HG03439 (cell line): Measurements from ENCODE around the gene IQCK.

Experiments used
- ATAC-seq: cut with Tn5 transposase; IDR thresholded peaks from one replicate; pipeline ENCODE4 v1.9.1; 2021; ENCODE audit warnings: mild to moderate bottlenecking, moderate library complexity; ENCODE audit not compliant: unreplicated experiment

IQCK gene

DNA sequence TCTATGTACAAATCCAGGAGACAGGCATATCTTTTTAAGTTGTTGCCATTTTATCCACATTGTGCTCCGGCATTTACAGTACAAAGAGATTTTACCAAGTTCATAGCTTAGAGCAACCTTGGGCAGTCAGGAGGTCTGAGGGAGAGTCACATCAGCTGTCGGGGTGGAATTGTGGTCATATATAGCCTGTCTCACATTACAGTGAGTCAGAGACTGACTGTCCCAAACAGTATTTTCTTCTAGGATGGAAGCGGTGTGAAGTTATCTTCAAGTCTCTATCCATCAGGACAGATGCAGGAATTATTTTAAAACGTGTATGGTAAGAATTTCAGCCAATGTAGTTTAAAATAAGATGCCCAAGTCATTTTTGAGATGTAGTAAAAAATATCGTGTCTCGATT lies 113.6 kb downstream of the IQCK start:
- no peak for ATAC-seq

DNA sequence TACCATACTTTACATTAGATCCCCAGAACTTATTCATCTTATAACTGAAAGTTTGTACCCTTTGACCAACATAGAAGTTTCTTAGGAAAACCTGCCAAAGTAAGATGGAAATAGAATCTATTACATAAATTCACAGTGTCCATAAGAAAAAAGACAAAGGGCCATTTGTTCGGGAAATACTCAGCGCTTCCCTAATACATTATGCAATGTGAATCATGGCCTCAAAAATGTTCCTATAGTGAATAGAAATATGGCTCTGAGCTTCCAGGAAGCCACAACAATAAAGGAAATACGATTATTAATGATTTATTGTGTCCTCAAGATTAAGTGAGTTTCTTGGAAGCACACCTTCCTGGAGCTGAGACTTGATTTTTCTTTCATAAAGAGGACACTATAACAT lies 115.1 kb downstream of the IQCK start:
- no peak for ATAC-seq

DNA sequence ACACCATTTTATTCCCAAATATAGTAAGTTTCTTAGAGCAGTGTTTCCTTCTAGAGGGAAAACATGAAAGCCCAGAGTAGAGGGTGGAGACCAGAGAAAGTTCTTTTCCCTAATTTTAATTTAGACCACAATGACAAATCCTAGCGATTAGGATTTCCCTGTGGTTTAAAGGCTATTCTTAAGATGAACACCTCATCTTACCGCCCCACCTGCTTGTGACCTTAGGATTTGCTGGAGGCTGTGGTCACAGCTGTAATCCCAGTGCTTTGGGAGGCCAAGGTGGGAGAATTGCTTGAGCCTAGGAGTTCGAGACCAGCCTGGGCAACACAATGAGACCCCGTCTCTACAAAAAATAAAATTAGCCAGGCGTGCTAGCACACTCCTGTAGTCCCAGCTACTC lies 115.5 kb downstream of the IQCK start:
- no peak for ATAC-seq

DNA sequence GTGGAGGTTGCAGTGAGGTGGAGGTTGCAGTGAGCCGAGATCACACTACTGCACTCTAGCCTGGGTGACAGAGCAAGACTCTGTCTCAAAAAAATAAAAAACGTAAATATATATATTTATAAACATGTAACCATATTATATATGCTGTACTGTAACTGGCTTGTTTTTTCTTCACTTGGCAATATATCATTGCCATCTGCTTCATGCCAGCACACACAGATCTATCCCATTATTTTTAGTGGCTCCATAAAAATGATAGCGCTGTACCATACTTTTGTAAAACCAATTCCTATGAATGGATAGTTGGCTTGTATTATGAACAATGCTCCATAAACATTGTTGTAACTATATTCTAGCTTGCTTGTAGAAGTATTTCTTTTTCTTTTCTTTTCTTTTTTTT lies 117.1 kb downstream of the IQCK start:
- no peak for ATAC-seq

DNA sequence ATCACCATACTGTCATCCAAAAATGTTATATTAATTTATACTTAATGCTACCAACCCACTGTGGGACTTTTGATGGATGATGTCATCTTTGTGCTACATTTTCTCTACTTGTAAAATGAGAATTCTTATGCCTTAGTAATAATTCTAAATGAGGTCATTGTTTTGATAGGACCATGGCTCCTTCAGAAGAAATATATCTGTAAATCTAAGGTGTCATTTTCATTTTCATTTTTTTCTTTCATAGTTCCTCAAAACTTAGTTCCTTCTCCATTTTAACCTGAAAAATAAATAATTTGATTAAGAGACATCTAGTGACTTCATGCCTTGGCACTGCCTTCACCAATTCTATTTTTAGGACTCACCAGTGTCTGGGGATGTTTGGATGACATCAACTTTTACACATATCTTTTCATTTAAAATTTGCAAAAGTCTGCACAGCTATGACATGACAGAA lies 117.9 kb downstream of the IQCK start:
- no peak for ATAC-seq

DNA sequence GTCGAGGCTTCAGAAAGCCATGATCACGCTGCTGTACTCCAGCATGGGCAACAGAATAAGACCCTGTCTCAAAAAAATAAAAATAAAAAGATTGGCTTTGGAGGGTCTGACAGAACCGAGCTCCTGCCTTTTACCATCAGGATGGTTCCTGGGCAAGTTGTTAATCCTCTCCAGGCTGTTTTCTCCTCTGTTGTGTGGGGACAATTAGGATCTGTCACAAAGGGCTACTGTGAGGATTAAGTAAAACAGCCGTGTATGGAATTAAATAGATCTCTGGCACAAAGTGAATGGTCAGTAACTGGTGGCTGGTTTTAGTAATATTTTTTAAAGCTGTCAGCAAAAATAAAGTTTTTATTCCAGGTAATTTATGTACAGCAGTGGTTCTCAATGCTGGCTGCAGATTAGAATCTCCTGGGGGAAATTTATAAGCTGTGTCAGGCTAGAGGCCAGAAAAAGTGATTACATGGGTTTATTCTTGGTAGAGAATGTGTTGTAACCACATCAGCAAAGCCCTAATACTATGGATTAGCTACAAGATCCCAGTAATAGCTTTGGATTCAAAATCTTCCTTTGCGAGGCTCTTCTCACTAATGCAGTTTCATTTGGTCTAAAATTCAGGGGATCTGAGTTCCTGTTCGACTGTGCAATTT lies 119.4 kb downstream of the IQCK start:
- no peak for ATAC-seq

DNA sequence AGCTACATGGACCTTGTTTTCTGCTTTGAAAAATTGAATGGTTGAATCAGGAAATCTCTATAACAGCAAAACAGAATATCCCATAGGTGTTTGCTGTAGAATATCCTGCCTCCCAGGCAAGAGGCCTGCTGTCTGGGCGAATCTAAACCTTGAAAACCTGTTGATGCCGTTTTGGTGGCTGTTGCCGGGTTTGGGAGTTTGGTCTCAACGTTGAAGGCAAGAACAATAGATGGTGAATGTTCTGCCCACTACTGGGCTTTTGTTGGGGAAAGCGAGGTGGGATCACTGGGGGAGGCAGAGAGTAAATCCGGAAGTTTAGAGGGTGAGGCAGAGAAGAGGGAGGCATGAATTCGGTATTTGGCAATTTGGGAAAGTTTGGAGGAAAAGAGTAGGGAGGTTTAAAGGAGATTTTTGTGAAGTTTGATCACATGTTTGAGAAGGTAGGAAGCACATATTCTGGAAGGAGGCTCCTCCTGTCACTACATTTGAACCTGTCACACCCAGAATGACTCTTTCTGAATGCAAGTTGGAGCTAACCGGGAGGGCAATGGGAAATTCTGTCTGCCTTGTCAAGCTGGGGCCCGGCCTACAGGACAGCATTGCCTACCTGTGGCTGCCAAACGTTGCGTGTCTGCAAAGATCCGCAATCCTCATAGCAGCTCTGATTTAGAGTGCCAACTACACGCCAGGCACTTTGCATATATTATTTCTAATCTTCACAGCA lies 120.1 kb downstream of the IQCK start:
- ATAC-seq, result no peak

DNA sequence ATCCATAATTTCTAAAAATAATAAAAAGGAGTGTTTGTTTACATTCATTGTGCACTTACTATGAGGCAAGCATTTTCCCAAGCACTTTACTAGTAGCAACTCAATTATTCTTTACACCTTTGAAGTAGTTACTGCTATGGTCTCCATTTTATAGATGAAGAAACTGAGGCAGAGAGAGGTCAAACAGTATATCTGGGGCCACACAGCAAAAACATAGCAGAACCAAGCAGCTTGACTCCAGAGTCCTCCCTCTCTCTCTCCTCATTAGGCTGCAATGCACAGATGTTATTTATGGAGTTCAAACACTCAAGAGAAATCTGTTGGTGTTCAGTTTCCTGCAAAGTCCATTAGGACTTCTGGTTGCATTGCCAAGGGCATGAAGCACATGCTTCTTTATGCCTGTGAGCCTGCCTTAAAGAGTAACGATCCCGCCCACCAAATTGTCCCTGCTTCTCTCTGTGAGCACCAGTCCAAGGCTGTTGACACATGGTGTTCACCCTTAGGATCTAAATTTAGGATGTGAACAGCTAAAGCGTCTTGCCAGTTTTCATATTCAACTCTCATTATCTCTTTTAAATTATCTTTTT lies 122.5 kb downstream of the IQCK start:
- ATAC-seq, result no peak

DNA sequence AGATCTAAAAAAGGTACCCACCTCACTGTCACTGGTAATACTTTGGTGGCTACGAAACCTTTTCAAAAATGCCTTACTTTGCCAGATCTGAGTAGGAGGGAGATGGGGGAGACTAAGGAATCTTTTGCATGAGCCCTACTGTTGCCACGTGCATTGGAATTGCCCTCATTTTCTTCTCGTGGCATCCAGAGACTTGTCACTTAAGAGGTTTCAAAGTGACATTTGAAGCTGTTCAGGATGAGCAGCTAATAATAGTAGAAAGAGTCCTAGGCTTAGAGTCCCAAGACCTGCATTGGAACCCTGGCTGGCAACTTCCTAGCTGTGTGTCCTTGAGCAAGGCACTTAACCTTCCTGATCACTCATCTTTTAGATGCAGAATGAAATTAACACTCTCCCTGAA lies 123.1 kb downstream of the IQCK start:
- no peak for ATAC-seq

DNA sequence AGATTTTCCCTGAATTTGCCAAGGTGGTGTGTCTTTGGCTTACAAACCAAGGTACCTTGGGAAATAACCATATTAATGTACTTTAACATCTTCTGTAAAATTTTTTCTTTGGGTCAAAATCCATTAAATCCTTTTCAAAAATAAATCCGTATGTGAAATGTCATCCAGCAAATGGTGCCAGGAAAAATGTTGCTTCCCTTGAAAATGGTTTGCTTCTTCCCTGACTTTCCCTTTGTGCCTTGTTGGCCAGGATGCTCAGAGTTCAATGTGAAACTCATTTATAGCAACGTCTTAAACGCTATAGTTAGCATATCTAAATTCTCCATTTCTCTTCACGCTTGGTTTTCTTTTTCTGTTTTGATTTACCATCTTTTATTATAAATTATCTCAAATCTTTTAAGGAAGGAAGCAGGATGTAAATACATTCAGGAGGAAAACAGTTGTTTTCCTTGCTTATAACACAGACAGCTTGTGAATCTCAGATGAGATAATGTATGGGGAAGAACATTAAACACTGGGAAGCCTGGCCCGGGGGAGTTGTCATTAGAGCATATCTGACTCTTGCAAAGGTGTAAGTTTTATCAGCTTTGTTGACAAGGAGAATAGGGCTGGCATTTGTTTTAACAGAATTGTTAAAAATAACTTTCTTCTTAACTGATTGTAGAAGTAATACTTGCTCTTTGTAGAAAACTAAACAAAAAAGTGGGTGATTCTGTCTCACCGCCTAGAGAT lies 124.5 kb downstream of the IQCK start:
- no peak for ATAC-seq

DNA sequence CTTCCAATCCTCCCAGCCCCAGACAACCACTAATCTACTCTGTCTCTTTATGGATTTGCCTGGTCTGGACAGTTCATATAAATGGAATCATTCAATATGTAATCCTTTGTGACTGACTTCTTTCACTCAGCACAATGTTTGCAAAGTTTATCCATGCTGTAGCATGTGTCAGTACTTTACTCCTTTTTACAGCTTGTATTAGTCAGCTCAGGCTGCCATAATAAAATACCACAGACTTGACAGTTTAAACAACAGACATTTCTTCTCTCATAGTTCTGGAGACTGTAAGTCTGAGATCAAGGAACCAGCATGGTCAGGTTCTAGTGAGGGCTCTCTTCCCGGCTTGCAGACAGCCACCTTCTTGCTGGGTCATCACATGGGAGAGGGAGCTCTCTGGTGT lies 125.3 kb downstream of the IQCK start:
- ATAC-seq, result no peak

DNA sequence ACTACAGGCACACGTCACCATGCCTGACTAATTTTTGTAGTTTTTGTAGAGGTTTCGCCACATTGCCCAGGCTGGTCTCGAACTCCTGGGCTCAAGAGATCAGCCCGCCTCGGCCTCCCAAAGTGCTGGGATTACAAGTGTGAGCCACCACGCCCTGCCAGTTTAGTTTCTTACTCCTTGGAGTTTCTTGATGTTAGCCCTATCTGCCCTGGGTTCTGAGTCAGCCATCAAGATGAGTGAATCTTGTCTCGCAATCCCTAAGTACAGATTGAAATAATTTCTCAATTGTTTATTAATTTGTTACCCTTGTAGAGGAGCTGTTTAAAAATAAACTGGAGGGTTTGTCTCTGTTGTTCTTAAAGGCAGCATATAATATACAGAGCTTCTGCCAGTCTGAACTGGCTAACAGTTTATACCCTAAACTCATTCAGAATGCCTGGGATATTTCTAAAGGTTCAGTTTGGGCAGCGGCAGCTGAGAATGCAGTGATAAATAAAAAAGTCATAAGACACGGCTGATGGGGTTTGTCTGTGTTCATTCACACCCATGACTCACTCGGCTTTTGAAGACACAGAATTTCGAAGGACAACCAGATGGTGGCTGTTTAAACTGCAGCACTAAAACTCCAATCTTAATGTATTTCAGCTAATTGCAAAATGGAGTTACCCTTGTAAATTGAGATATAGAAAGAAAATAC lies 127.0 kb downstream of the IQCK start:
- no peak for ATAC-seq

DNA sequence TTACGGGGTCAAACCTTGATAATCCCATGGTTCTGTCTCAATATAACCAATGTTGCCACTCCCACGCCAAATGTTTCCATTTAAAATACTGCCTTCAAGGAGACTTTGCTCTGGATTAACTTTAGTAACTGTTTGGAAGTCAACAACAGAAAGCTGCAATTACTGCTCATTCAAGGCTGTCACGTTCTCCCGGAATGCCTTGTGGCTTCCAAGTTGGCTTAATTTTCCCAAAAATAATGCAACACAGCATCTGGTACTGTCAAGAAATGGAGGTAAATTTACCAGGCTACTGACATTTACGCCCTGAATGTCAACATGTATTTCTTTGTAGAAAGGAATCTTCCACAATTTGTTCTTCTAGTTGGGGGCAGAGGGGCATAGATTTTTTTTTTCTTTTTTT lies 128.4 kb downstream of the IQCK start:
- ATAC-seq, result no peak

DNA sequence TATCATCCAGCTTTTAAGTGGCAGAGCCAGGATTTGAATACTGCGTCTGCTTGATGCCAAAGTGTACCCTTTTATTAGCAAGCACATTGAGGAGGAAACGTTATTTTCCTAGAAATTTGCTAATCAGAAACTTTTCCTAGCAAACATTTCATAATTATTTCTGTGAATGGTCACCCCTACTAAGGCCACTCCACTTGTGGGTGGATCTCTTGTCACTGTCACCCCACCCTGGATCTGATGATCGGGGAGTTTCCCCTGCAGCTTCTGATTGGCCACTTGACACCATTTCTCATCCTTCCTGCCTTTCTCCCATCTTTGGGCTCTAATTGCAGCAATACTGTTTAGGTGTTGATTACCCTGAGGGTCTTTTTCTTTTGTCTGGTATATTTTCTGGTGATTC lies 130.7 kb downstream of the IQCK start:
- ATAC-seq, result no peak

DNA sequence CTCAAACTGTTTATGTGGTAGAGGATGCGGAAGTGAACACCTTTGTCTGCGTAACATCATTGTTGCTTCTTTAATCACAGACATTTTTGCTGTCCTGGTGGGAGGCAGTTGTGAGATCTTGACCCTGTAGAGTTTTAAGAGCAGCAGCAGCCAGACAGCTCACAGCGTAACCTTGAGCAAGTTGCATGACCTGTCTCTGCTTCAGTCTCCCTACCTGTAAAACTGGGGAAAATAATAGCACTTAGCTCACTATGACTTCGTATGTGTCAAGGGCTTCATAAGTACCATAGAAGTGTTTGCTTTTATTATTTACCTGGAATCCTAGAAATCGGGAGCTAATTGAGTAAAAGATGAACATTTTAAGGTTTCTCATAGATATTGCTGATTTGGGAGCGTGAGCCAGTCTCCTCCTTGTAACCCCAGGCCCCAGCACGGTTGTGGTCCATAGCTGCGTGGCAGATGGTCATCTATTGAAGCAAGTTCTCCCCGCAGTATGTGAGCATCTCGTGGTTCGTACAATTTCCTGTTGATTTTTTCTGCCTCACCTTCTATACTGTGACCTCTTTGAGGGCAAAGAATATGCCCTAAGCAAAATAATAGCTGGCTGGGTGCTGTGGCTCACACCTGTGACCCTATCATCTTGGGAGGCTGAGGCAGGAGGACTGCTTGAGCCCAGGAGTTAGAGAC lies 132.2 kb downstream of the IQCK start:
- no peak for ATAC-seq

DNA sequence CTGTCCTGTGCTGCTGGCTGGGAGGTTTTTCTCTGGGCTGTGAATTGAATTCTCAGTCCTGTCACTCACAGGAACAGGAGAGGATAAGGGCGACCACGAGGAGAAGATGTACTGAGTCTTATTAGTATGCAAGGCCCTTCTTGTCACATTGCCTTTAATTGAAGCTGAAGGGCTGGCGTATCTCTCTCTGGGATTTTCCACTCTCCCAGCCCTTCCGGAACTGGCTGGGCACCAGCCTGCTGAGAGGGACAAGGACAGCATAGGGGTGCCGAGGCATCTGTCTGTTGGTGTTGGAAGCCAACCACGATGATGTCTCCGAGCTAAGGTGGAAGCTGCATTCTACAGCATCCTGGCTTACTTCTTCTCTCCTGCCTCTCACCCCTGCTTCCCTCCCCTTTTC lies 133.4 kb downstream of the IQCK start:
- no peak for ATAC-seq

DNA sequence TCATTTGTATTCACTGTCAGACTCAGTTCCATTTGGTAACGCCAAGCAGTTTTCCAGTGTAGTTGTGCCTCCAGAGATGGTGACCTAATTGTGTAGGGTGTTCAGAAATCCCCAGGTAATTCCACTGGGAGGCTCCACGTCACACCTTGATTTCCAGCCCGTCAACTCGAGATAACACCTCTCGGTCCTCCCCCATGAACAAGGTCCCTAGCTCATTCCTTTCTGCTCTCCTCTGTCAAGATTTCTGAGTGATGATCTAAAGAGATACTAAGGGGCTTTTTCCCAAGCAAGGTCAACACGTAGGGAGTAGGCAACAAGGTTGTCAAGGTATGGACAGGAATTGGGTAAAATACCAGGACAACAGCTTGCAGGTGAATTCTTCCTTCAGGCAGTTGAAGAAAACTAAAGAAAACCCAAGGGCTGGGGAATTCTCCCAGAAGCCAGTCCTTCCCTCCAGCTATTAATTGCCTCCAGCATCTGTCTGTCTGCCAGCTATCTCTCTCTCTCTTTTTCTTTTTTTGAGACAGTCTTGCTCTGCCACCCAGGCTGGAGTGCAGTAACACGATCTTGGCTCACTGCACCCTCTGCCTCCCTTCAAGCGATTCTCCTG lies 135.2 kb downstream of the IQCK start:
- ATAC-seq, result no peak

DNA sequence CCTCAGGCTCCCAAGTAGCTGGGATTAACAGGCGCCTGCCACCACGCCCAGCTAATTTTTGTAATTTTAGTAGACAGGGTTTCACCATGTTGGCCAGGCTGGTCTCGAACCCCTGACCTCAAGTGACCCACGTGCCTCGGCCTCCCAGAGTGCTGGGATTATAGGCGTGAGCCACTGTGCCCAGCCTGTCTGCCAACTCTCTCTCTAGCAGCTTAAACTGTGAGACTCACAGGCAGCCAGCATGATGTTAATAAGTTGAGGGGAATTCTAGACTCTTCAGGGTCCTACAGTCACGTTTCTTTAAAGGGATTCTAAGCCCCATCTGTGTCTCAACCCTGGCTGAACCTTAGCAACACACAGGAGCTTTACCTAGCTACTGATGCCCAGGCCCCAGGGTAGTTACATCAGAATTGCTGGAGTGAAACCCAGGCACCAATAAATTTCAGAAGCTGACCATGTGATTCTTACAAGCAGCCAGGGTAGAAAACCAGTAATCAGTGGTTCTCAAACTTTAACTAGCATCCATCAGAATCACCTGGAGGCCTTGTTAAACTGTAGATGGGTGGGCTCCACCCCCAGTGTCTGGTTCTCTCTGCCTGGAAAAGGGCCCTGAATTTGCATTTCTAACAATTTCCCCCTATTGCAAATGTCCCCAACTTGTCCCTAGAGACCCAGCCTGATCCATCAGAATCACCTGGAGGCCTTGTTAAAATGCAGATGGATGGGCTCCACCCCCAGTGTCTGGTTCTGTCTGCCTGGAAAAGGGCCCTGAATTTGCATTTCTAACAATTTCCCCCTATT lies 135.9 kb downstream of the IQCK start:
- ATAC-seq, result no peak

DNA sequence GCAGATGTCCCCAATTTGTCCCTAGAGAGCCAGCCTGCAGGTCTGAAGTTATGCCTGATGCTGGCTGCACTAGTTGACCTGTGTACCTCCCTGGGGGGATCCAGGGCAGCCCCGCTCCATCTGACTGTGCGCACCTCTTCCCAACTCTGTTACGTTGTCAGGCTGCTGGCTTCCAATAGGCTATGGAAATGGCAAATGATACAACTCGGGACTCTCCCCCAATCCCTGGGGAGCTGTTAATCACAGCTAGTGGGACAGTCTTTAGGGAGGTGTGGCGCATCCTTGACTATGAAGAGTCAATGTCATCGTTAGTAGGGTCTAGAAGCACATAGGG lies 136.4 kb downstream of the IQCK start:
- no peak for ATAC-seq
